Upper lobe of left lung (tissue), 6 donors: ENCODE data around the gene ADARB1. TPM values are rescaled to one million over a fixed set of nuclear protein-coding genes. Genes with fewer than 3 reads are reported as not detected.

Source experiments
- ATAC-seq, 2 donors: fragments of 200-7000 bp; cut with Tn5 transposase; one replicate each; pipeline ENCODE4 v1.9.1; 2022; ENCODE audit warnings: mild to moderate bottlenecking in 2 of 2, moderate library complexity in 2 of 2; ENCODE audit not compliant: low FRiP score in 2 of 2
- DNase-seq, 2 donors: peaks; one replicate each; pipeline ENCODE4 v3.0.0-alpha.2; 2019 to 2020
- H3K27ac ChIP-seq, 4 donors: fragments of 200-600 bp; sonication (generic); one replicate each; pipeline ENCODE4 v1.5.1; 2016 to 2019
- H3K27me3 ChIP-seq, 4 donors: fragments of 200-600 bp; sonication (generic); one replicate each; pipeline ENCODE4 v1.5.1; 2017 to 2019
- H3K36me3 ChIP-seq, 4 donors: fragments of 200-600 bp; sonication (generic); one replicate each; pipeline ENCODE4 v1.5.1; 2016 to 2019
- H3K4me1 ChIP-seq, 4 donors: fragments of 200-600 bp; sonication (generic); one replicate each; pipeline ENCODE4 v1.5.1; 2018 to 2019
- H3K4me3 ChIP-seq, 4 donors: fragments of 200-600 bp; sonication (generic); one replicate each; pipeline ENCODE4 v1.5.1; 2017 to 2019; ENCODE audit warnings: mild to moderate bottlenecking in 2 of 4, moderate library complexity in 1 of 4
- H3K9me3 ChIP-seq, 4 donors: fragments of 200-600 bp; sonication (generic); one replicate each; pipeline ENCODE4 v1.5.1; 2018 to 2019
- CTCF ChIP-seq, 6 experiments: fragments of 450-650 bp in 4 of 6; fragments of 200-600 bp in 2 of 6; sonication (generic) in 2 of 6; IDR thresholded peaks; one replicate each; pipeline ENCODE4 v1.5.1; 2016 to 2019; ENCODE audit warnings: antibody characterized with exemption in 6 of 6
- EP300 ChIP-seq, 4 donors: sonication (generic); formaldehyde crosslinking; IDR thresholded peaks; one replicate each; pipeline ENCODE4 v1.5.1; 2017; ENCODE audit warnings: antibody characterized with exemption in 4 of 4, control low read depth in 2 of 4
- POLR2A ChIP-seq, 4 donors: fragments of 450-650 bp; IDR thresholded peaks; one replicate each; pipeline ENCODE4 v1.5.1; 2016 to 2017; ENCODE audit warnings: antibody characterized with exemption in 4 of 4, mild to moderate bottlenecking in 2 of 4
- POLR2AphosphoS5 ChIP-seq, 2 donors: sonication (generic); formaldehyde crosslinking; IDR thresholded peaks; one replicate each; pipeline ENCODE4 v1.5.1; 2017; ENCODE audit warnings: antibody characterized with exemption in 2 of 2
- WGBS, 2 donors: methylation state at CpG; one replicate each; pipeline ENCODE4 v1.1.5; 2017 to 2018; 5-methylcytosine and 5-hydroxymethylcytosine counted together
- total RNA-seq, 6 donors: library from RNA; depleted of rRNA in 4 of 6; stranded (reverse); fragments of >200 nt in 4 of 6; gene quantifications; one replicate each; pipeline versions ENCODE4 v1.1.0 to v1.2.1, GENCODE V29; 2016 to 2021
- donor health status: DM: no; HTN: no; CAD: no; lungs with moderate emphysema.
- donor health status: DM: no; HTN: yes; CAD: no; lungs with severe emphysema.

The ADARB1 gene
- total RNA-seq, 6 donors from 2014 or later: 26.5 to 94.3 (median 42.4) TPM

- TF ChIP-seq POLR2AphosphoS5 (IDR thresholded peaks at IDR 0.05) (no peak), CTCF (IDR thresholded peaks at IDR 0.05) (no peak), POLR2A (IDR thresholded peaks at IDR 0.05) (no peak), EP300 (IDR thresholded peaks at IDR 0.05) (no peak)
Measured at GRCh38 chr21:45244799-45245340, 170.5 kb downstream of the ADARB1 start.

GRCh38 chr21:45246386-45247320, 172.3 kb downstream of the ADARB1 start:
- ATAC-seq (peak in 1 of 2 donors; percentile 34), DNase-seq (no peak)
- Histone ChIP-seq H3K27me3 (no peaks in the 10 kb centered on the region), H3K27ac (no peak overlapping the region), H3K36me3 (no peaks in the 10 kb centered on the region), H3K4me1 (no peaks in the 10 kb centered on the region), H3K4me3 (no peak overlapping the region), H3K9me3 (peaks cover 0 to 16% (median 14%) of the 10 kb centered on the region in 4 donors)
- TF ChIP-seq POLR2AphosphoS5 (IDR thresholded peaks at IDR 0.05): no peak
- 77% methylated on average over 12 to 20 of the region's 20 CpGs for WGBS, 2 donors

More at GRCh38 chr21:45244799-45245340, 170.5 kb downstream of the ADARB1 start:
- 74 to 76% methylated on average over 8 of the region's 8 CpGs for WGBS, 2 donors
- no peak overlapping the region for H3K4me3 ChIP-seq
- no peak overlapping the region for H3K27ac ChIP-seq
- no peaks in the 10 kb centered on the region for H3K36me3 ChIP-seq
- H3K4me1 ChIP-seq: no peaks in the 10 kb centered on the region
- peaks cover 0 to 21% (median 17%) of the 10 kb centered on the region in 4 donors for H3K9me3 ChIP-seq
- no peak for ATAC-seq
- no peaks in the 10 kb centered on the region for H3K27me3 ChIP-seq
- no peak for DNase-seq

- H3K27ac ChIP-seq: no peak overlapping the region
- no peaks in the 10 kb centered on the region for H3K27me3 ChIP-seq
- ATAC-seq (no peak), DNase-seq (no peak)
- H3K4me1 ChIP-seq: no peaks in the 10 kb centered on the region
- no peaks in the 10 kb centered on the region for H3K36me3 ChIP-seq
- peak overlapping the region in 1 of 4 donors; percentile 11 for H3K4me3 ChIP-seq
- H3K9me3 ChIP-seq: peaks cover 0 to 7% (median 5%) of the 10 kb centered on the region in 4 donors
- TF ChIP-seq POLR2AphosphoS5 (IDR thresholded peaks at IDR 0.05): no peak
- no peak for TF ChIP-seq EP300 (IDR thresholded peaks at IDR 0.05)
- TF ChIP-seq POLR2A (IDR thresholded peaks at IDR 0.05): no peak
- TF ChIP-seq CTCF (IDR thresholded peaks at IDR 0.05): no peak
- 59 to 68% methylated on average over 13 of the region's 13 CpGs for WGBS, 2 donors
Measured at GRCh38 chr21:45248301-45248892, 174.0 kb downstream of the ADARB1 start.

GRCh38 chr21:45248893-45249381, 174.6 kb downstream of the ADARB1 start:
- H3K4me3 ChIP-seq: peak overlapping the region in 1 of 4 donors; percentile 11
- 57 to 72% methylated on average over 8 to 14 of the region's 14 CpGs for WGBS, 2 donors
- no peak overlapping the region for H3K27ac ChIP-seq
- H3K27me3 ChIP-seq: no peaks in the 10 kb centered on the region
- peak in 1 of 2 donors; percentile 58 for ATAC-seq
- TF ChIP-seq POLR2AphosphoS5 (IDR thresholded peaks at IDR 0.05) (no peak), CTCF (IDR thresholded peaks at IDR 0.05) (no peak), POLR2A (IDR thresholded peaks at IDR 0.05) (no peak), EP300 (IDR thresholded peaks at IDR 0.05) (no peak)
- DNase-seq: no peak
- peaks cover 0 to 2% (median under 1%) of the 10 kb centered on the region in 4 donors for H3K9me3 ChIP-seq
- H3K4me1 ChIP-seq: no peaks in the 10 kb centered on the region
- no peaks in the 10 kb centered on the region for H3K36me3 ChIP-seq

GRCh38 chr21:45249626-45250025, 175.2 kb downstream of the ADARB1 start:
- H3K9me3 ChIP-seq: no peaks in the 10 kb centered on the region
- no peaks in the 10 kb centered on the region for H3K27me3 ChIP-seq
- no peak for TF ChIP-seq CTCF (IDR thresholded peaks at IDR 0.05)
- TF ChIP-seq EP300 (IDR thresholded peaks at IDR 0.05): no peak
- no peak for TF ChIP-seq POLR2A (IDR thresholded peaks at IDR 0.05)
- H3K4me1 ChIP-seq: no peaks in the 10 kb centered on the region
- ATAC-seq (no peak), DNase-seq (no peak)
- H3K27ac ChIP-seq: no peak overlapping the region
- WGBS, 2 donors: 83 to 85% methylated on average over 6 of the region's 6 CpGs
- H3K36me3 ChIP-seq: no peaks in the 10 kb centered on the region
- H3K4me3 ChIP-seq: no peak overlapping the region
